ENCODE measurements around the gene PLEKHG5. TPM values are rescaled to one million over a fixed set of nuclear protein-coding genes. Genes with fewer than 3 reads are reported as not detected.
"Not testable (repeated sequence)": the region's sequence is repeated elsewhere in the genome, so short reads cannot be mapped to it uniquely, and the experiment has no call there.

The PLEKHG5 gene
- total RNA-seq, 1 donor = 5.1 TPM

DNA sequence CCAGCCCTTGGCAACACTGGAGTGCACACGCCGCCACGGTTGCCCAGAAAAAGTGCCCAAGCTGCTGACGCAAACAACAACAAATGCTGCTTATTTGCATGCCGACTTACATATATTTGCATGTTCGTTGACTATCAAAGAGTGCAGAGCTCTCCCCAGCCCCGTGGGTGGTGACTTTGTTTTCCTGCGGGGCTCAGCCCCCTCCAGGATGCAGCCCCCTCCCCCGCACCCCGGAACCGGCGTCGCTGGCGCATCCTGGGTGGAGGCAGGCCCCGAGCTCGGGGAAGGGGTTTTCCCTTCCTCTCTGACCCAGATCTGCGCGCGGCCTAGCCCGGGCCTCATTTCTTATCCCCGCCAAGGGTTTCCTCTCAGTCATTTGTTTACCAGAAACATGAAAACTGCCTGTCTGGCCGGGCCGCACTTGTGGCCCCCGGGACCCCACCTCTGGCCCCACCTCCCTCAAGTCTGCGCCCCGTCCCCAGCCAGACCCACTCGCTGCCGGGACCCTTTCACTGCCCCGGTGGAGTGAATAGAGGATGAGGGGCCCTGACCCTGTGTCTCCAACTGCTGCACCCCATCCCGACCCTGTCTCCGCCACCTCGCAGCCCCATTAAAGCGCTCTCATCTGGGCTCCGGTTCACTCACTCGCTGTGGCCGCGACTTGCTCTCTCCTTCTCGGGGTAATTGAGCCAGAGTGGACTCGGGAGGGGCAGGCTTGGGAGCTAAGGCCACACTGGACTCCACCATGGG lies 31.0 kb downstream of the PLEKHG5 start:
- TF ChIP-seq, protein P1, sequence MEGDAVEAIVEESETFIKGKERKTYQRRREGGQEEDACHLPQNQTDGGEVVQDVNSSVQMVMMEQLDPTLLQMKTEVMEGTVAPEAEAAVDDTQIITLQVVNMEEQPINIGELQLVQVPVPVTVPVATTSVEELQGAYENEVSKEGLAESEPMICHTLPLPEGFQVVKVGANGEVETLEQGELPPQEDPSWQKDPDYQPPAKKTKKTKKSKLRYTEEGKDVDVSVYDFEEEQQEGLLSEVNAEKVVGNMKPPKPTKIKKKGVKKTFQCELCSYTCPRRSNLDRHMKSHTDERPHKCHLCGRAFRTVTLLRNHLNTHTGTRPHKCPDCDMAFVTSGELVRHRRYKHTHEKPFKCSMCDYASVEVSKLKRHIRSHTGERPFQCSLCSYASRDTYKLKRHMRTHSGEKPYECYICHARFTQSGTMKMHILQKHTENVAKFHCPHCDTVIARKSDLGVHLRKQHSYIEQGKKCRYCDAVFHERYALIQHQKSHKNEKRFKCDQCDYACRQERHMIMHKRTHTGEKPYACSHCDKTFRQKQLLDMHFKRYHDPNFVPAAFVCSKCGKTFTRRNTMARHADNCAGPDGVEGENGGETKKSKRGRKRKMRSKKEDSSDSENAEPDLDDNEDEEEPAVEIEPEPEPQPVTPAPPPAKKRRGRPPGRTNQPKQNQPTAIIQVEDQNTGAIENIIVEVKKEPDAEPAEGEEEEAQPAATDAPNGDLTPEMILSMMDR (IDR thresholded peaks at IDR 0.05; ENCODE audit: insufficient read depth, low read length) = no peak
- no peak for DNase-seq (ENCODE audit: low read depth)

DNA sequence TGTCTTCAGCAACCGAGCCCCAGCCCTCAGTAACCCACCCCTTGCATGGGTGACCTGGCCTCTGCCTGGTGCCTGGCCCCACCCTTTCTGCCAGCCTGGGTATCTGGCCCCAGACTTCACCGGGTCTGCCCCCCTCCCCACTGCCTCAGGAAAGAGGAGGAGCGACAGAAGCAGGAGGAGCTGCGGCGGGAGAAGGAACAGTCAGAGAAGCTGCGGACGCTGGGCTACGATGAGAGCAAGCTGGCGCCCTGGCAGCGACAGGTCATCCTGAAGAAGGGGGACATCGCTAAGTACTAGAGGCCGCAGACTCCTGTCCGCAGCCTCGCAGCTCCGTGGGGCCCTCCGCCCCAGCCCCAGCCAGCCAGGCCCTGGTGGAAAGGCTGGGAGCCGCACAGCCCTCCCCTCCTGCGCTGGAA lies 31.6 kb downstream of the PLEKHG5 start:
- no peak overlapping the region for H3K4me3 ChIP-seq (ENCODE audit: low read depth, low read length)
- TF ChIP-seq, protein P1 (IDR thresholded peaks at IDR 0.05; ENCODE audit: insufficient read depth, low read length) = no peak
- DNase-seq (ENCODE audit: low read depth) = no peak

More for the DNA sequence above, 31.0 kb downstream of the PLEKHG5 start:
- no peak overlapping the region for H3K4me3 ChIP-seq (ENCODE audit: low read depth, low read length)

- H3K4me3 ChIP-seq (ENCODE audit: low read depth, low read length) = no peak overlapping the region
- DNase-seq (ENCODE audit: low read depth) = no peak
- TF ChIP-seq, protein P1 (IDR thresholded peaks at IDR 0.05; ENCODE audit: insufficient read depth, low read length) = no peak
These were observed 34.5 kb downstream of the PLEKHG5 start for GRCh38 chr1:6456800-6457466.

- H3K4me3 ChIP-seq (ENCODE audit: low read depth, low read length); DNase-seq (ENCODE audit: low read depth): not testable (repeated sequence)
These were observed 35.5 kb downstream of the PLEKHG5 start for GRCh38 chr1:6455752-6456520.

DNA sequence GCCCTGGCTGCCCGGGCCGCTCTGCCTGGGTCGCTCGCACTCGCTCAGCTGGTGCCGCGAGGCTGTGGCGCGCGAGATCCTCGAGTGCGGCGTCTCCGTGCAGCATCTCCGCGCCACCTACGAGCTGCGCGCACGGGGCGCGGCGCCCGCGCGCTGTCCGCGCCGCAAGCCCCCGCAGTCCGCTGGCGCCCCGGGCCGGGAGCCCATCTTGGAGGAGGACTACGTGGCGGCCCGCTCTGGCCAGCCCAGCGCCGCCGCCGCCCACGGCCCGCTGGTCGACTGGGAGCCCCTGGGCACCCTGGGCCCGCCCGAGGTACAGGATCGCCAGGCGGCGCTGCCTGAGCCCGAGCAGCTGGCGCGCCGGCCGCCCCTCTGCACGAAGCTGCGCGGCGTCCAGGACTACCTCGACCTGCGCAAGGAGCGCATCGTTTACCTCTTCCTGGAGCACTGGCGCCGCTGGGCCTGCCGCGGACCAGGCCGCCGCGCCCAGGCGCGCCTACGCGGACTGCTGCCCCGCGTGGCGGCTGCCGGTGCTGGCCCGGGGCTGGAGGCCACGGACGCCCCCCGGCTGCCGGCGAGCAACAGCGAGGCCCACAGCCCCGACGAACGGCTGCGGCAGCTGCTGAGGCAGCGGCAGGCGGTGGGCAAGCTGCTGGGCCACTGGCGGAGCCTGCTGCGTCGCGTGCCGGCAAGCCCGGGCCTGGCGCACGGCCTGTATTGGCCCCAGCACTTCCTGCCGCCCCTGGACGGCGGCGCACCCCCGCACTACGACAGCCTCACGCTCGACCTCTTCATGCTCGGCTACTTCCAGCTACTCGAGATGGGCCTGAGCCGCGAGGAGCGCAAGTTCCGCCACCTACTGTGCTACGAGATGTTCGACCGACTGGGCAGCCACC lies 36.4 kb downstream of the PLEKHG5 start:
- no peak overlapping the region for H3K4me3 ChIP-seq (ENCODE audit: low read depth, low read length)
- no peak for DNase-seq (ENCODE audit: low read depth)
- TF ChIP-seq, protein P1 (IDR thresholded peaks at IDR 0.05; ENCODE audit: insufficient read depth, low read length) = no peak

DNA sequence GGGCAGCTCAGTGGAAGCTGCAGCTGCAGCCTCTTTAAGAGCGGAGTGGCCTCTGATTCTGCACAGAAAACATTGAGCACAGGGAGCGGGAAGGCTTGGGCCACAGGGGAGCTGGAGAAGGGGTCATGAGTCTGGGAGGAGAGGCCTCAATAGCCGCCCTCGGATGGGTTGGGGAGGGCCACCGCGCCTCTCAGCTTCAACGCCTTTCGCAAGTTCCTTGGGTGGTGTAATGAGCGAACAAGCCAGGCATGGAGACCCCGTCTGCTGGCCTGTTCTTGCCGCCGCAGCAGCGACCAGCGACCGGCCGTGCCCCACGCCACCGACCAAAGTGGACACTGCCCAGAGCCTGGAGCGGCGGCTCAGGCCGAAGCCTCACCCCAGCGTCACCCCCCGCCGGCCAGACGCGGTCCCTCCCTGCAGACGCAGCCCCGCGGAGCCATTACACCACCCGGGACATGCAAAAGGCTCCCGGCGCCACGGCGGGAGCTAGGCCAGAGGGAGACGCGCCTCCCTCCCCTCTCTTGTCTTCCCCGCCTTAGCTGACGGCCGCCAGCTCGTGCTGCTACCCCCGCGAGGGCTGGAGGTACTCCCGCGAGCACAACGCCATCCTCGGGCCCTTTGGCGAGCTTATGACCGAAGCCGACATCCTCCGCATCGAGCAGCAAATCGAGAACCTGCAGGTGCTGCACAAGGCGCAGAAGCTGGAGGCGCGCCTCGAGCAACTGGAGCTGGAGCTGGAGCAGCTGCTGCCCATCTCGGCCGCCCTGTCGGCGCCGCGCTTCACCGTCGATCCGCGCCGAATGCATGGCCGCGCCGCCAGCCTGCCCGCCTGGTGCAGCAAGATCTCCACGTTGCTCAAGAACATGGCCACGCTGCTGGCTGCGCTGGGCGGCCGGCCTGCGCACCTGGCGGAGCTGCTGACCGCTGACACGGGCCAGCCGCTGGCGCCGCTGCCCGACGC lies 37.3 kb downstream of the PLEKHG5 start:
- not testable (repeated sequence) for H3K4me3 ChIP-seq (ENCODE audit: low read depth, low read length); DNase-seq (ENCODE audit: low read depth)
